GM23338 (cell line): ENCODE results near the gene SEC61G. TPM values are rescaled to one million over a fixed set of nuclear protein-coding genes. Genes with fewer than 3 reads are reported as not detected.

Experiments used
- ATAC-seq: fragments of 200-7000 bp; cut with Tn5 transposase; 3 replicates; pipeline ENCODE4 v1.9.1; 2020
- DNase-seq: peaks from one replicate; pipeline ENCODE4 v3.0.0-alpha.2; 2015; ENCODE audit warnings: low spot score
- H2AFZ ChIP-seq: fragments of 200-600 bp; sonication (generic); 2 replicates; pipeline ENCODE4 v1.8.0; 2016; ENCODE audit warnings: antibody characterized with exemption, mild to moderate bottlenecking, moderate library complexity
- H3F3A ChIP-seq: fragments of 200-600 bp; sonication (generic); replicated peaks from 2 replicates; pipeline ENCODE4 v1.8.0; 2017; ENCODE audit warnings: antibody characterized with exemption, mixed run types, low read depth
- H3K27ac ChIP-seq: fragments of 200-600 bp; sonication (generic); 2 replicates; pipeline ENCODE4 v1.6.1; 2016; ENCODE audit warnings: low read depth
- H3K27me3 ChIP-seq: fragments of 200-600 bp; sonication (generic); 2 replicates; pipeline ENCODE4 v1.8.0; 2016; ENCODE audit warnings: mild to moderate bottlenecking, mixed run types, moderate library complexity; ENCODE audit not compliant: insufficient read depth
- H3K36me3 ChIP-seq: fragments of 200-600 bp; sonication (generic); 2 replicates; pipeline ENCODE4 v1.8.0; 2016; ENCODE audit warnings: mild to moderate bottlenecking; ENCODE audit not compliant: insufficient read depth
- H3K4me1 ChIP-seq: fragments of 200-600 bp; sonication (generic); 2 replicates; pipeline ENCODE4 v1.8.0; 2016; ENCODE audit warnings: mild to moderate bottlenecking, moderate library complexity; ENCODE audit not compliant: insufficient read depth
- H3K4me2 ChIP-seq: fragments of 200-600 bp; sonication (generic); 2 replicates; pipeline ENCODE4 v1.7.1; 2017; ENCODE audit warnings: mixed run types
- H3K4me3 ChIP-seq: fragments of 200-600 bp; sonication (generic); 2 replicates; pipeline ENCODE4 v1.6.1; 2016; ENCODE audit warnings: mixed run types
- H3K79me2 ChIP-seq: fragments of 200-600 bp; sonication (generic); replicated peaks from 2 replicates; pipeline ENCODE4 v1.8.0; 2017; ENCODE audit warnings: mild to moderate bottlenecking; ENCODE audit not compliant: insufficient read depth
- H3K9me2 ChIP-seq: fragments of 200-600 bp; sonication (generic); 2 replicates; pipeline ENCODE4 v1.8.0; 2017; ENCODE audit not compliant: insufficient read depth
- H4K20me1 ChIP-seq: fragments of 200-600 bp; sonication (generic); replicated peaks from 2 replicates; pipeline ENCODE4 v1.8.0; 2017; ENCODE audit warnings: mild to moderate bottlenecking; ENCODE audit not compliant: insufficient read depth
- H3K27ac Mint-ChIP-seq: 2 replicates; pipeline ENCODE4 v1.8.0; 2020; ENCODE audit warnings: inconsistent platforms, mild to moderate bottlenecking, moderate library complexity, mixed read lengths
- H3K27me3 Mint-ChIP-seq: 3 replicates; pipeline ENCODE4 v1.8.0; 2022; ENCODE audit warnings: low read depth, mild to moderate bottlenecking, moderate library complexity, mixed read lengths, inconsistent platforms; ENCODE audit not compliant: insufficient read depth, poor library complexity
- H3K36me3 Mint-ChIP-seq: 3 replicates; pipeline ENCODE4 v1.8.0; 2021; ENCODE audit warnings: low read depth, mild to moderate bottlenecking, inconsistent platforms, moderate library complexity, mixed read lengths
- H3K4me1 Mint-ChIP-seq: 3 replicates; pipeline ENCODE4 v1.8.0; 2020; ENCODE audit warnings: mild to moderate bottlenecking, inconsistent platforms, mixed read lengths
- H3K4me3 Mint-ChIP-seq: 3 replicates; pipeline ENCODE4 v1.8.0; 2021; ENCODE audit warnings: moderate library complexity, mild to moderate bottlenecking, inconsistent platforms, mixed read lengths
- H3K9me3 Mint-ChIP-seq: 3 replicates; pipeline ENCODE4 v1.8.0; 2020; ENCODE audit warnings: moderate library complexity, mild to moderate bottlenecking, inconsistent platforms, mixed read lengths
- CREB1 ChIP-seq: fragments of 250-450 bp; sonication (Bioruptor Pico); IDR thresholded peaks from 2 replicates; pipeline ENCODE4 v1.5.0; 2020; ENCODE audit warnings: low read depth, mild to moderate bottlenecking, moderate library complexity
- EZH2 ChIP-seq: fragments of 200-600 bp; sonication (generic); IDR thresholded peaks from one replicate; pipeline ENCODE4 v1.8.0; 2017; ENCODE audit warnings: antibody characterized with exemption, mild to moderate bottlenecking, low read depth; ENCODE audit not compliant: unreplicated experiment
- EZH2phosphoT487 ChIP-seq: fragments of 200-600 bp; sonication (generic); IDR thresholded peaks from one replicate; pipeline ENCODE4 v1.8.1; 2018; ENCODE audit warnings: antibody characterized with exemption; ENCODE audit not compliant: unreplicated experiment
- JUNB ChIP-seq: IDR thresholded peaks from one replicate; pipeline ENCODE4 v1.6.1; 2016; ENCODE audit warnings: antibody characterized with exemption; ENCODE audit not compliant: unreplicated experiment
- NANOG ChIP-seq: IDR thresholded peaks from 2 replicates; pipeline ENCODE4 v1.6.1; 2016; ENCODE audit warnings: antibody characterized with exemption, borderline replicate concordance
- STAT1 ChIP-seq: IDR thresholded peaks from one replicate; pipeline ENCODE4 v1.6.1; 2016; ENCODE audit warnings: antibody characterized with exemption; ENCODE audit not compliant: unreplicated experiment
- ZNF114 ChIP-seq: fragments of 250-450 bp; sonication (Bioruptor Pico); IDR thresholded peaks from 2 replicates; pipeline ENCODE4 v1.5.0; 2020; ENCODE audit warnings: mild to moderate bottlenecking, moderate library complexity
- ZNF331 ChIP-seq: fragments of 250-450 bp; sonication (Bioruptor Pico); IDR thresholded peaks from 2 replicates; pipeline ENCODE4 v1.5.0; 2020; ENCODE audit warnings: low read depth, mild to moderate bottlenecking, moderate library complexity
- polyA plus RNA-seq: library from polyadenylated mRNA; unstranded; fragments of >200 nt; fragmentation: Nextera tagmentation; extraction: Ambion mirVana; gene quantifications from 2 replicates; pipeline ENCODE4 v1.2.1, GENCODE V29; 2016
- total RNA-seq: library from RNA; depleted of rRNA; stranded (reverse); fragments of >200 nt; shearing (Covaris generic); gene quantifications from 2 replicates; pipeline ENCODE4 v1.2.3, GENCODE V29; 2014
- TF ChIP-seq, protein P1 (sequence below): IDR thresholded peaks from 2 replicates; pipeline ENCODE4 v1.6.1; 2016; ENCODE audit warnings: antibody characterized with exemption
- TF ChIP-seq, protein P2 (sequence below), 2 experiments: fragments of 200-600 bp in 1 of 2; sonication (generic) in 1 of 2; conservative IDR thresholded peaks; 2 replicates each; pipeline versions ENCODE4 v1.5.1 to v1.6.1; 2016 to 2017; ENCODE audit warnings: antibody characterized with exemption in 2 of 2, low read depth in 2 of 2, mild to moderate bottlenecking in 2 of 2, moderate library complexity in 1 of 2
- TF ChIP-seq, protein P3 (sequence below): IDR thresholded peaks from one replicate; pipeline ENCODE4 v1.6.1; 2018; ENCODE audit warnings: antibody characterized with exemption; ENCODE audit not compliant: unreplicated experiment
- TF ChIP-seq, protein P4 (sequence below): fragments of 250-450 bp; sonication (Bioruptor Pico); IDR thresholded peaks from 2 replicates; pipeline ENCODE4 v1.5.0; 2020; ENCODE audit warnings: mild to moderate bottlenecking, moderate library complexity

Gene SEC61G
- total and polyA plus RNA-seq, 2 experiments from 2014 or later: 350 to 497 TPM

DNA sequence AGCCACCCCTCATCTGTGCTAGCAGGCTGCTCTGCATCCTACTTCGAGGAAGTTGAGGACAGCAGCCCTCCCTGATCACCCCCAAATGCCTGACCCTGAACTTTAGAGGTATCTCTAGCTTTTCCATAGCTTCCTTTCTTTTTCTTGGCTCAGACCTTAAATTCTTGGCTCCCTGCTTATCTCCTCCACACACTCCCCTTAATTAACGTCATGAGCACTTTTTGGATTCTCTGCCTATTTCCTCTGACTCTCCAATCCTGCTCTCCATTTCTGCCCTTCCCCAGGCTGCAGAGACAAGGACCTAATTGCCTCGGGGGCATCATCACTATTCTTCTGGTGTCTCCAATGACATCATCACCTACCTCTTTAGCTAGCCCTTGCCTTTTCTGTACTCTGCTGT is 40.8 kb upstream of the SEC61G start (continued):
- TF ChIP-seq, protein P1, sequence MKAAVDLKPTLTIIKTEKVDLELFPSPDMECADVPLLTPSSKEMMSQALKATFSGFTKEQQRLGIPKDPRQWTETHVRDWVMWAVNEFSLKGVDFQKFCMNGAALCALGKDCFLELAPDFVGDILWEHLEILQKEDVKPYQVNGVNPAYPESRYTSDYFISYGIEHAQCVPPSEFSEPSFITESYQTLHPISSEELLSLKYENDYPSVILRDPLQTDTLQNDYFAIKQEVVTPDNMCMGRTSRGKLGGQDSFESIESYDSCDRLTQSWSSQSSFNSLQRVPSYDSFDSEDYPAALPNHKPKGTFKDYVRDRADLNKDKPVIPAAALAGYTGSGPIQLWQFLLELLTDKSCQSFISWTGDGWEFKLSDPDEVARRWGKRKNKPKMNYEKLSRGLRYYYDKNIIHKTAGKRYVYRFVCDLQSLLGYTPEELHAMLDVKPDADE: no peak

DNA sequence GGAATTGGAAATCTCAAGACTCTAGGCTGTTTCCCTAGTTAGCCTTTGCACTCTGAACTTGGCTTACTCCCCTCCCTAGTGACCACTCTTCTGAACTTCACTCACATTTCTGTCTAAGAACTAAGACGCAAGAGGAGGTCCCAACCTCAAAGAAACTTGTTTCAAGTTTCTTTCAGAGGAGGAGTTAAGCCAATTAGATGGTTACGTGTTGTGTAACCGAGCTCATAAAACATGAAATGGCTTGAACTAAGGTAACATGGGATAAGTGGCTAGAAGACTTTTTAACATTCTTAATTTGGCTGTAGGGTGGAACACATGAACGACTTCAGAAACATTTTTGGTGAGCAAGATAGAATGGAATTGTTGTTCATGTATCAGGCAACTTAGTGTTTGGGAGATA is 39.5 kb upstream of the SEC61G start:
- Histone ChIP-seq H3K4me3 (no peak overlapping the region), H3K27ac (no peak overlapping the region), H3K4me2 (no peak overlapping the region), H3K79me2 (no peaks in the 10 kb centered on the region), H3K4me1 (peaks cover 11% of the 10 kb centered on the region; the same call in 1 of the 2 replicates), H4K20me1 (no peaks in the 10 kb centered on the region), H3F3A (no peaks in the 10 kb centered on the region), H3K9me2 (peaks cover 11% of the 10 kb centered on the region; the same call in 1 of the 2 replicates), H2AFZ (no peak overlapping the region), H3K36me3 (no peaks in the 10 kb centered on the region), H3K27me3 (no peaks in the 10 kb centered on the region)
- no peak for ATAC-seq
- Mint-ChIP-seq H3K27me3 (peaks cover 11% of the 10 kb centered on the region), H3K4me1 (peaks cover 5% of the 10 kb centered on the region; the same call in 2 of the 3 replicates), H3K27ac (no peak overlapping the region), H3K36me3 (no peaks in the 10 kb centered on the region), H3K4me3 (no peak overlapping the region), H3K9me3 (no peaks in the 10 kb centered on the region)
- DNase-seq: no peak
- TF ChIP-seq, protein P2, sequence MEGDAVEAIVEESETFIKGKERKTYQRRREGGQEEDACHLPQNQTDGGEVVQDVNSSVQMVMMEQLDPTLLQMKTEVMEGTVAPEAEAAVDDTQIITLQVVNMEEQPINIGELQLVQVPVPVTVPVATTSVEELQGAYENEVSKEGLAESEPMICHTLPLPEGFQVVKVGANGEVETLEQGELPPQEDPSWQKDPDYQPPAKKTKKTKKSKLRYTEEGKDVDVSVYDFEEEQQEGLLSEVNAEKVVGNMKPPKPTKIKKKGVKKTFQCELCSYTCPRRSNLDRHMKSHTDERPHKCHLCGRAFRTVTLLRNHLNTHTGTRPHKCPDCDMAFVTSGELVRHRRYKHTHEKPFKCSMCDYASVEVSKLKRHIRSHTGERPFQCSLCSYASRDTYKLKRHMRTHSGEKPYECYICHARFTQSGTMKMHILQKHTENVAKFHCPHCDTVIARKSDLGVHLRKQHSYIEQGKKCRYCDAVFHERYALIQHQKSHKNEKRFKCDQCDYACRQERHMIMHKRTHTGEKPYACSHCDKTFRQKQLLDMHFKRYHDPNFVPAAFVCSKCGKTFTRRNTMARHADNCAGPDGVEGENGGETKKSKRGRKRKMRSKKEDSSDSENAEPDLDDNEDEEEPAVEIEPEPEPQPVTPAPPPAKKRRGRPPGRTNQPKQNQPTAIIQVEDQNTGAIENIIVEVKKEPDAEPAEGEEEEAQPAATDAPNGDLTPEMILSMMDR (conservative IDR thresholded peaks at IDR 0.05; ENCODE audit: low read depth in 2 of 2): no peak
- TF ChIP-seq NANOG (no peak), CREB1 (CRISPR knock-in tag) (no peak), ZNF114 (no peak), JUNB (no peak), EZH2phosphoT487 (no peak), STAT1 (no peak), EZH2 (no peak), ZNF331 (no peak)
- TF ChIP-seq, protein P3, sequence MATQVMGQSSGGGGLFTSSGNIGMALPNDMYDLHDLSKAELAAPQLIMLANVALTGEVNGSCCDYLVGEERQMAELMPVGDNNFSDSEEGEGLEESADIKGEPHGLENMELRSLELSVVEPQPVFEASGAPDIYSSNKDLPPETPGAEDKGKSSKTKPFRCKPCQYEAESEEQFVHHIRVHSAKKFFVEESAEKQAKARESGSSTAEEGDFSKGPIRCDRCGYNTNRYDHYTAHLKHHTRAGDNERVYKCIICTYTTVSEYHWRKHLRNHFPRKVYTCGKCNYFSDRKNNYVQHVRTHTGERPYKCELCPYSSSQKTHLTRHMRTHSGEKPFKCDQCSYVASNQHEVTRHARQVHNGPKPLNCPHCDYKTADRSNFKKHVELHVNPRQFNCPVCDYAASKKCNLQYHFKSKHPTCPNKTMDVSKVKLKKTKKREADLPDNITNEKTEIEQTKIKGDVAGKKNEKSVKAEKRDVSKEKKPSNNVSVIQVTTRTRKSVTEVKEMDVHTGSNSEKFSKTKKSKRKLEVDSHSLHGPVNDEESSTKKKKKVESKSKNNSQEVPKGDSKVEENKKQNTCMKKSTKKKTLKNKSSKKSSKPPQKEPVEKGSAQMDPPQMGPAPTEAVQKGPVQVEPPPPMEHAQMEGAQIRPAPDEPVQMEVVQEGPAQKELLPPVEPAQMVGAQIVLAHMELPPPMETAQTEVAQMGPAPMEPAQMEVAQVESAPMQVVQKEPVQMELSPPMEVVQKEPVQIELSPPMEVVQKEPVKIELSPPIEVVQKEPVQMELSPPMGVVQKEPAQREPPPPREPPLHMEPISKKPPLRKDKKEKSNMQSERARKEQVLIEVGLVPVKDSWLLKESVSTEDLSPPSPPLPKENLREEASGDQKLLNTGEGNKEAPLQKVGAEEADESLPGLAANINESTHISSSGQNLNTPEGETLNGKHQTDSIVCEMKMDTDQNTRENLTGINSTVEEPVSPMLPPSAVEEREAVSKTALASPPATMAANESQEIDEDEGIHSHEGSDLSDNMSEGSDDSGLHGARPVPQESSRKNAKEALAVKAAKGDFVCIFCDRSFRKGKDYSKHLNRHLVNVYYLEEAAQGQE: no peak
- TF ChIP-seq, protein P4, sequence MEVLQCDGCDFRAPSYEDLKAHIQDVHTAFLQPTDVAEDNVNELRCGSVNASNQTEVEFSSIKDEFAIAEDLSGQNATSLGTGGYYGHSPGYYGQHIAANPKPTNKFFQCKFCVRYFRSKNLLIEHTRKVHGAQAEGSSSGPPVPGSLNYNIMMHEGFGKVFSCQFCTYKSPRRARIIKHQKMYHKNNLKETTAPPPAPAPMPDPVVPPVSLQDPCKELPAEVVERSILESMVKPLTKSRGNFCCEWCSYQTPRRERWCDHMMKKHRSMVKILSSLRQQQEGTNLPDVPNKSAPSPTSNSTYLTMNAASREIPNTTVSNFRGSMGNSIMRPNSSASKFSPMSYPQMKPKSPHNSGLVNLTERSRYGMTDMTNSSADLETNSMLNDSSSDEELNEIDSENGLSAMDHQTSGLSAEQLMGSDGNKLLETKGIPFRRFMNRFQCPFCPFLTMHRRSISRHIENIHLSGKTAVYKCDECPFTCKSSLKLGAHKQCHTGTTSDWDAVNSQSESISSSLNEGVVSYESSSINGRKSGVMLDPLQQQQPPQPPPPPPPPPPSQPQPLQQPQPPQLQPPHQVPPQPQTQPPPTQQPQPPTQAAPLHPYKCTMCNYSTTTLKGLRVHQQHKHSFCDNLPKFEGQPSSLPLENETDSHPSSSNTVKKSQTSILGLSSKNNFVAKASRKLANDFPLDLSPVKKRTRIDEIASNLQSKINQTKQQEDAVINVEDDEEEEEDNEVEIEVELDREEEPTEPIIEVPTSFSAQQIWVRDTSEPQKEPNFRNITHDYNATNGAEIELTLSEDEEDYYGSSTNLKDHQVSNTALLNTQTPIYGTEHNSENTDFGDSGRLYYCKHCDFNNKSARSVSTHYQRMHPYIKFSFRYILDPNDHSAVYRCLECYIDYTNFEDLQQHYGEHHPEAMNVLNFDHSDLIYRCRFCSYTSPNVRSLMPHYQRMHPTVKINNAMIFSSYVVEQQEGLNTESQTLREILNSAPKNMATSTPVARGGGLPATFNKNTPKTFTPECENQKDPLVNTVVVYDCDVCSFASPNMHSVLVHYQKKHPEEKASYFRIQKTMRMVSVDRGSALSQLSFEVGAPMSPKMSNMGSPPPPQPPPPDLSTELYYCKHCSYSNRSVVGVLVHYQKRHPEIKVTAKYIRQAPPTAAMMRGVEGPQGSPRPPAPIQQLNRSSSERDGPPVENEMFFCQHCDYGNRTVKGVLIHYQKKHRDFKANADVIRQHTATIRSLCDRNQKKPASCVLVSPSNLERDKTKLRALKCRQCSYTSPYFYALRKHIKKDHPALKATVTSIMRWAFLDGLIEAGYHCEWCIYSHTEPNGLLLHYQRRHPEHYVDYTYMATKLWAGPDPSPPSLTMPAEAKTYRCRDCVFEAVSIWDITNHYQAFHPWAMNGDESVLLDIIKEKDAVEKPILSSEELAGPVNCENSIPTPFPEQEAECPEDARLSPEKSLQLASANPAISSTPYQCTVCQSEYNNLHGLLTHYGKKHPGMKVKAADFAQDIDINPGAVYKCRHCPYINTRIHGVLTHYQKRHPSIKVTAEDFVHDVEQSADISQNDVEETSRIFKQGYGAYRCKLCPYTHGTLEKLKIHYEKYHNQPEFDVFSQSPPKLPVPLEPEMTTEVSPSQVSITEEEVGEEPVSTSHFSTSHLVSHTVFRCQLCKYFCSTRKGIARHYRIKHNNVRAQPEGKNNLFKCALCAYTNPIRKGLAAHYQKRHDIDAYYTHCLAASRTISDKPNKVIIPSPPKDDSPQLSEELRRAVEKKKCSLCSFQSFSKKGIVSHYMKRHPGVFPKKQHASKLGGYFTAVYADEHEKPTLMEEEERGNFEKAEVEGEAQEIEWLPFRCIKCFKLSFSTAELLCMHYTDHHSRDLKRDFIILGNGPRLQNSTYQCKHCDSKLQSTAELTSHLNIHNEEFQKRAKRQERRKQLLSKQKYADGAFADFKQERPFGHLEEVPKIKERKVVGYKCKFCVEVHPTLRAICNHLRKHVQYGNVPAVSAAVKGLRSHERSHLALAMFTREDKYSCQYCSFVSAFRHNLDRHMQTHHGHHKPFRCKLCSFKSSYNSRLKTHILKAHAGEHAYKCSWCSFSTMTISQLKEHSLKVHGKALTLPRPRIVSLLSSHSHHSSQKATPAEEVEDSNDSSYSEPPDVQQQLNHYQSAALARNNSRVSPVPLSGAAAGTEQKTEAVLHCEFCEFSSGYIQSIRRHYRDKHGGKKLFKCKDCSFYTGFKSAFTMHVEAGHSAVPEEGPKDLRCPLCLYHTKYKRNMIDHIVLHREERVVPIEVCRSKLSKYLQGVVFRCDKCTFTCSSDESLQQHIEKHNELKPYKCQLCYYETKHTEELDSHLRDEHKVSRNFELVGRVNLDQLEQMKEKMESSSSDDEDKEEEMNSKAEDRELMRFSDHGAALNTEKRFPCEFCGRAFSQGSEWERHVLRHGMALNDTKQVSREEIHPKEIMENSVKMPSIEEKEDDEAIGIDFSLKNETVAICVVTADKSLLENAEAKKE (CRISPR knock-in tag): no peak
- TF ChIP-seq, protein P1: no peak
